Parathyroid adenoma (tissue), 2 donors: ENCODE data around the gene SEMA6D.

Experiments
- H2AFZ ChIP-seq: fragments of 300-600 bp; sonication (generic); one replicate; pipeline ENCODE4 v1.7.0; 2017; ENCODE audit warnings: antibody characterized with exemption, mild to moderate bottlenecking
- H3K27ac ChIP-seq: fragments of 300-600 bp; sonication (generic); one replicate; pipeline ENCODE4 v1.7.0; 2017
- H3K27me3 ChIP-seq: fragments of 300-600 bp; sonication (generic); one replicate; pipeline ENCODE4 v1.7.0; 2017; ENCODE audit warnings: low read length; ENCODE audit not compliant: control insufficient read depth, insufficient read depth
- H3K36me3 ChIP-seq: fragments of 300-600 bp; sonication (generic); one replicate; pipeline ENCODE4 v1.7.0; 2017; ENCODE audit warnings: low read length; ENCODE audit not compliant: control insufficient read depth, insufficient read depth
- H3K4me1 ChIP-seq: fragments of 300-600 bp; sonication (generic); one replicate; pipeline ENCODE4 v1.7.0; 2017; ENCODE audit warnings: control low read depth
- H3K4me2 ChIP-seq: fragments of 300-600 bp; sonication (generic); one replicate; pipeline ENCODE4 v1.7.0; 2017; ENCODE audit warnings: low read length
- H3K4me3 ChIP-seq: fragments of 300-600 bp; sonication (generic); one replicate; pipeline ENCODE4 v1.7.0; 2017; ENCODE audit warnings: low read depth, low read length
- H3K79me2 ChIP-seq: fragments of 300-600 bp; sonication (generic); one replicate; pipeline ENCODE4 v1.7.0; 2017; ENCODE audit warnings: control low read depth
- H3K9ac ChIP-seq: fragments of 300-600 bp; sonication (generic); one replicate; pipeline ENCODE4 v1.7.0; 2017; ENCODE audit warnings: mild to moderate bottlenecking
- H3K9me3 ChIP-seq: fragments of 300-600 bp; sonication (generic); one replicate; pipeline ENCODE4 v1.7.0; 2017; ENCODE audit warnings: low read length; ENCODE audit not compliant: control insufficient read depth
- TF ChIP-seq, protein P1 (sequence below): fragments of 300-600 bp; sonication (generic); IDR thresholded peaks from one replicate; pipeline ENCODE4 v1.7.0; 2017; ENCODE audit warnings: antibody characterized with exemption, mild to moderate bottlenecking
- donor health status: primary hyperparathyroidism.

The SEMA6D gene

DNA sequence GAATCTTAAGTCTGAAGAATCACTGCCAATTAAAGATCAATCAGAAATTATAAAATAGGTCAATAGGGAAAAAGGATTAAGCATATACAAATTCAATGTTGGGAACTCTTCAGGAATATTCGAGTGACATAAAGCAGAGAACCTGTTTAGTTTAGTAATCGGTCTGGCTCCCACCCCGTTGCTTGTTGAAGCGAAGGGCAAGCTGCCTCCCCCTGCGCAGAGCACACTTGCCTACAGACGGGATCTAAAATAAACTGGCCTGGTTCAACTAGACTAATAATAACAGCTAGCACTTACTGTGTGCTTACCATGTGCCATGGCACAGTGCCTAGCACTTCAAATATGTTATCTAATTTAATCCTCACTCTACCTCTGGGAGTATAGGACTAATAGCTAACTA lies 8.6 kb downstream of the SEMA6D start:
- Histone ChIP-seq H3K4me1 (peaks cover 2% of the 10 kb centered on the region), H2AFZ (no peak overlapping the region), H3K4me3 (no peak overlapping the region), H3K27me3 (no peaks in the 10 kb centered on the region), H3K27ac (no peak overlapping the region), H3K9ac (no peak overlapping the region), H3K4me2 (no peak overlapping the region), H3K79me2 (peaks cover 2% of the 10 kb centered on the region), H3K9me3 (no peaks in the 10 kb centered on the region), H3K36me3 (no peaks in the 10 kb centered on the region)
- TF ChIP-seq, protein P1, sequence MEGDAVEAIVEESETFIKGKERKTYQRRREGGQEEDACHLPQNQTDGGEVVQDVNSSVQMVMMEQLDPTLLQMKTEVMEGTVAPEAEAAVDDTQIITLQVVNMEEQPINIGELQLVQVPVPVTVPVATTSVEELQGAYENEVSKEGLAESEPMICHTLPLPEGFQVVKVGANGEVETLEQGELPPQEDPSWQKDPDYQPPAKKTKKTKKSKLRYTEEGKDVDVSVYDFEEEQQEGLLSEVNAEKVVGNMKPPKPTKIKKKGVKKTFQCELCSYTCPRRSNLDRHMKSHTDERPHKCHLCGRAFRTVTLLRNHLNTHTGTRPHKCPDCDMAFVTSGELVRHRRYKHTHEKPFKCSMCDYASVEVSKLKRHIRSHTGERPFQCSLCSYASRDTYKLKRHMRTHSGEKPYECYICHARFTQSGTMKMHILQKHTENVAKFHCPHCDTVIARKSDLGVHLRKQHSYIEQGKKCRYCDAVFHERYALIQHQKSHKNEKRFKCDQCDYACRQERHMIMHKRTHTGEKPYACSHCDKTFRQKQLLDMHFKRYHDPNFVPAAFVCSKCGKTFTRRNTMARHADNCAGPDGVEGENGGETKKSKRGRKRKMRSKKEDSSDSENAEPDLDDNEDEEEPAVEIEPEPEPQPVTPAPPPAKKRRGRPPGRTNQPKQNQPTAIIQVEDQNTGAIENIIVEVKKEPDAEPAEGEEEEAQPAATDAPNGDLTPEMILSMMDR, result no peak

DNA sequence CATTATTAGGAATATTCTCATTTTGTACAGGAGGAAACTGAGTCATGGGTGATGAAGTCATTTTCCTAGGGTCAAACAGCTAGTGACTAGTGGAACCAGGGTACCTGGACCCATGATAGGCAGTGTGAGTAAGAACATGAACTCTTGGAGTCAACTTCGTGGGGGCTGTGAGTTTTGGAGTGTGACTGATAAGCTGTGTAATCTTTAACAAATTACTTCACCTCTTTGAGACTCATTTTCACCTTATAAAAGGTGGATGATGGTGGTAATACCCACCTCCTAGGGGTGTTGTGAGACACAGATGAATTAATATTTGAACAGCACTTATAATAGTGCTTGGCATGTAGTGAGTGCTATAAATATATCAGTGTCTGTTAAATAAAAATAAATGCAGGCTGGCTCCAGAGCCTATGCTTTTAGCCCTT lies 9.1 kb downstream of the SEMA6D start:
- no peaks in the 10 kb centered on the region for H3K9me3 ChIP-seq
- peaks cover 2% of the 10 kb centered on the region for H3K79me2 ChIP-seq
- no peak overlapping the region for H3K4me2 ChIP-seq
- no peak overlapping the region for H3K4me3 ChIP-seq
- H3K9ac ChIP-seq, result no peak overlapping the region
- no peaks in the 10 kb centered on the region for H3K27me3 ChIP-seq
- TF ChIP-seq, protein P1, result no peak
- H3K4me1 ChIP-seq, result peaks cover 2% of the 10 kb centered on the region
- H3K36me3 ChIP-seq, result no peaks in the 10 kb centered on the region
- H3K27ac ChIP-seq, result no peak overlapping the region
- no peak overlapping the region for H2AFZ ChIP-seq

DNA sequence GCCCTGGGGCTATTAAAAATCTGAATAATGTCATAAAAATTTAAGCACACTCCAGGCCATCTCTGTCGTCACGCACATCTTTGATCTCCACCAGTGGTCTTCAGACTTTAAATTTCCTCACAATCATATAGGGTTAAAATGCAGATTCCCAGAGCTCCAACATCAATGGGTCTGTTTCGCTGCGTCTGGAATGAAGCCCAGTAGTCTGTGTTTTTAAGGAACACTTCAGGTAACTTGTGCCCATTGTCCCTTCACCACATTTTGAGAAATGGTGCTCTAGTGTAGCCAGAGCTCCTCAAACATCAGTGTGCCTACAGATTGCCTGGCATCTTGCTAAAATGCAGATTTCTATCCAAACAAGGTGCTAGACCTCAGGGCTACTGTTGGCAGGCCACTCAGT lies 9.8 kb downstream of the SEMA6D start:
- Histone ChIP-seq H3K9ac (no peak overlapping the region), H3K4me1 (peaks cover 2% of the 10 kb centered on the region), H2AFZ (no peak overlapping the region), H3K36me3 (no peaks in the 10 kb centered on the region), H3K9me3 (no peaks in the 10 kb centered on the region), H3K4me2 (no peak overlapping the region), H3K27ac (no peak overlapping the region), H3K27me3 (no peaks in the 10 kb centered on the region), H3K79me2 (peaks cover 2% of the 10 kb centered on the region), H3K4me3 (no peak overlapping the region)
- TF ChIP-seq, protein P1, result no peak

DNA sequence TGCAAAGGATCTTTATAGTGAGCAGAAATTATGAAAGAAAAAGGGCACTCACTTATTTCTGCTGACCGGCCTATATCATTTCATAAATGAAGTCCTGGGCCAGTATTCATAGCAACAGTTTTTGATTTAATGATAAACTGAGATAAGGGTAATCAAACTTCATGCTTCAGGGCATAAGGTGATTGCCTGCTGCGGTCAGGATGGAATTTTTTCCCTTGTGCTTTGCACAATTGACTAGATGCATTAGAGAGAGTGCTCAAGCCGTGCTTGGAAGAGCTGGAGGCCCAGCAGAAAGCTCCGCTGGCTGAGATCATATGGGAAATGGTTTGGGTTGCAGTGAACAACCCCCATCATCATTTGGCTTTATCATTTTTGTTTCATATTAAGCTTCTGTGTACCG lies 10.4 kb downstream of the SEMA6D start:
- H3K4me1 ChIP-seq, result peaks cover 2% of the 10 kb centered on the region
- peaks cover 2% of the 10 kb centered on the region for H3K79me2 ChIP-seq
- H3K36me3 ChIP-seq, result no peaks in the 10 kb centered on the region
- no peak overlapping the region for H2AFZ ChIP-seq
- H3K9me3 ChIP-seq, result no peaks in the 10 kb centered on the region
- H3K4me2 ChIP-seq, result no peak overlapping the region
- H3K27me3 ChIP-seq, result no peaks in the 10 kb centered on the region
- H3K9ac ChIP-seq, result no peak overlapping the region
- no peak overlapping the region for H3K4me3 ChIP-seq
- TF ChIP-seq, protein P1, result no peak
- no peak overlapping the region for H3K27ac ChIP-seq

DNA sequence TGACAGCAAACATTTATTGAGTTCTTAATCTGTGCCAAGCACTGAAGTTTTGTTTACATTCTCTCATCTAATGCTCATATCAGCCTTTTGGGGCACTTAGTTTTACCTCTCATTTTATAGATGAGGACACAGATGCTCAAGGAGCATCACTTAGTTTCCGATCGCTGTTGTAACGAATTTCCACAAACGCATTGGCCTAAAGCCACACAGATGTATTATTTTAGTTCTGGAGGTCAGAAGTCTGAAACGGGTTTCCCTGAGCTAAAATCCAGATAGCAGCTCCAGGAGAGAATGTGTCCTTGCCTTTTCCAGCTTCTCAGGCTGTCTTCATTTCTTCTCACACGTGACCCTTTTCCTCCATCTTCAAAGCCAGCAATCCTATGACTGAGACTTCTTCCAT lies 11.1 kb downstream of the SEMA6D start:
- H3K4me1 ChIP-seq, result peaks cover 2% of the 10 kb centered on the region

More for the DNA sequence above, 11.1 kb downstream of the SEMA6D start:
- H3K79me2 ChIP-seq, result peaks cover 2% of the 10 kb centered on the region
- H3K27me3 ChIP-seq, result no peaks in the 10 kb centered on the region
- no peak overlapping the region for H2AFZ ChIP-seq
- no peak overlapping the region for H3K4me2 ChIP-seq
- no peak overlapping the region for H3K9ac ChIP-seq
- H3K36me3 ChIP-seq, result no peaks in the 10 kb centered on the region
- no peaks in the 10 kb centered on the region for H3K9me3 ChIP-seq
- TF ChIP-seq, protein P1, result no peak
- H3K27ac ChIP-seq, result no peak overlapping the region
- no peak overlapping the region for H3K4me3 ChIP-seq
